Measurements from ENCODE around the gene GSG1L. TPM values are rescaled to one million over a fixed set of nuclear protein-coding genes. Genes with fewer than 3 reads are reported as not detected.

The GSG1L gene
- polyA plus RNA-seq, 1 donor (not counting 4 experiments of a cell fraction or from before 2014, with no cell fraction given), result not detected

- no peak overlapping the region for H3K4me3 ChIP-seq (ENCODE audit: control insufficient read depth in 2 of 3, extremely low read depth in 1 of 3, insufficient read depth in 2 of 3, low read depth in 1 of 3, low read length in 3 of 3)
- peaks cover 2% of the 10 kb centered on the region for H3K9me1 ChIP-seq (ENCODE audit: control insufficient read depth, extremely low read depth, insufficient read depth, low read length)
- peaks cover 2% of the 10 kb centered on the region for H3K79me2 ChIP-seq (ENCODE audit: control insufficient read depth, insufficient read depth, low read length)
- H3K9me3 ChIP-seq (ENCODE audit: control insufficient read depth, low read depth, low read length), result no peaks in the 10 kb centered on the region
- TF ChIP-seq EZH2 (IDR thresholded peaks at IDR 0.05; ENCODE audit: low read length), result no peak
- no peak for TF ChIP-seq CTCF (optimal IDR thresholded peaks at IDR 0.05 in 1 of 3, IDR thresholded peaks at IDR 0.05 in 1 of 3, conservative IDR thresholded peaks at IDR 0.05 in 1 of 3; ENCODE audit: extremely low read depth in 1 of 3, insufficient read depth in 2 of 3, low read length in 3 of 3)
- dilution Hi-C loops (cut with MboI; ENCODE audit: extremely low pct_ligation_motif_present, low sequenced_read_pairs), result no loop called here
- H4K20me1 ChIP-seq (ENCODE audit: control insufficient read depth, extremely low read depth, insufficient read depth, low read length), result peaks cover 8% of the 10 kb centered on the region
- peaks cover 11% of the 10 kb centered on the region for H3K4me1 ChIP-seq (ENCODE audit: control insufficient read depth, extremely low read depth, insufficient read depth, low read length)
- H2AFZ ChIP-seq (ENCODE audit: control insufficient read depth, low read length), result no peak overlapping the region
- H3K9ac ChIP-seq (ENCODE audit: control insufficient read depth, extremely low read depth, insufficient read depth, low read length), result no peak overlapping the region
- no peak overlapping the region for H3K27ac ChIP-seq (ENCODE audit: control insufficient read depth, insufficient read depth, low read length)
- H3K27me3 ChIP-seq (ENCODE audit: control insufficient read depth, extremely low read depth, insufficient read depth, low read length), result no peaks in the 10 kb centered on the region
- DNase-seq (ENCODE audit: low read depth, low spot score) (no peak), FAIRE-seq (no peak)
- H3K36me3 ChIP-seq (ENCODE audit: control insufficient read depth in 2 of 2, extremely low read depth in 1 of 2, insufficient read depth in 2 of 2, low read length in 2 of 2), result peaks cover 55 to 73% of the 10 kb centered on the region in 2 experiments
- H3K4me2 ChIP-seq (ENCODE audit: control insufficient read depth, extremely low read depth, insufficient read depth, low read depth, low read length), result no peak overlapping the region
Observed at GRCh38 chr16:28104404-28104803, 40.9 kb upstream of the GSG1L start.

- peaks cover 6% of the 10 kb centered on the region for H4K20me1 ChIP-seq (ENCODE audit: control insufficient read depth, extremely low read depth, insufficient read depth, low read length)
- H3K4me3 ChIP-seq (ENCODE audit: control insufficient read depth in 2 of 3, extremely low read depth in 1 of 3, insufficient read depth in 2 of 3, low read depth in 1 of 3, low read length in 3 of 3), result no peak overlapping the region
- peaks cover 2% of the 10 kb centered on the region for H3K9me1 ChIP-seq (ENCODE audit: control insufficient read depth, extremely low read depth, insufficient read depth, low read length)
- FAIRE-seq, result no peak
- dilution Hi-C loops (cut with MboI; ENCODE audit: extremely low pct_ligation_motif_present, low sequenced_read_pairs), result no loop called here
- H3K79me2 ChIP-seq (ENCODE audit: control insufficient read depth, insufficient read depth, low read length), result no peaks in the 10 kb centered on the region
- DNase-seq (ENCODE audit: low read depth, low spot score), result no peak
- no peak for TF ChIP-seq CTCF (optimal IDR thresholded peaks at IDR 0.05 in 1 of 3, IDR thresholded peaks at IDR 0.05 in 1 of 3, conservative IDR thresholded peaks at IDR 0.05 in 1 of 3; ENCODE audit: extremely low read depth in 1 of 3, insufficient read depth in 2 of 3, low read length in 3 of 3)
- no peak for TF ChIP-seq EZH2 (IDR thresholded peaks at IDR 0.05; ENCODE audit: low read length)
- H2AFZ ChIP-seq (ENCODE audit: control insufficient read depth, low read length), result no peak overlapping the region
- H3K9me3 ChIP-seq (ENCODE audit: control insufficient read depth, low read depth, low read length), result no peaks in the 10 kb centered on the region
- peaks cover 11% of the 10 kb centered on the region for H3K4me1 ChIP-seq (ENCODE audit: control insufficient read depth, extremely low read depth, insufficient read depth, low read length)
- no peaks in the 10 kb centered on the region for H3K27me3 ChIP-seq (ENCODE audit: control insufficient read depth, extremely low read depth, insufficient read depth, low read length)
- H3K36me3 ChIP-seq (ENCODE audit: control insufficient read depth in 2 of 2, extremely low read depth in 1 of 2, insufficient read depth in 2 of 2, low read length in 2 of 2), result peaks cover 52 to 69% of the 10 kb centered on the region in 2 experiments
- no peak overlapping the region for H3K9ac ChIP-seq (ENCODE audit: control insufficient read depth, extremely low read depth, insufficient read depth, low read length)
- H3K27ac ChIP-seq (ENCODE audit: control insufficient read depth, insufficient read depth, low read length), result no peak overlapping the region
- no peak overlapping the region for H3K4me2 ChIP-seq (ENCODE audit: control insufficient read depth, extremely low read depth, insufficient read depth, low read depth, low read length)
Observed at GRCh38 chr16:28103516-28104170, 40.1 kb upstream of the GSG1L start.

Measured in keratinocyte (primary cell).